Measurements from ENCODE around the gene ZNF92. TPM values are rescaled to one million over a fixed set of nuclear protein-coding genes. Genes with fewer than 3 reads are reported as not detected.
"Not testable (repeated sequence)": the region's sequence is repeated elsewhere in the genome, so short reads cannot be mapped to it uniquely, and the experiment has no call there.

The ZNF92 gene
- total RNA-seq, 1 donor, result 6.9 TPM

- Histone ChIP-seq H3K27me3 (ENCODE audit: insufficient read depth, low read length) (no peaks in the 10 kb centered on the region), H3K9me3 (ENCODE audit: low read depth, low read length) (no peaks in the 10 kb centered on the region), H3K4me3 (ENCODE audit: insufficient read depth, low read length) (no peak overlapping the region), H2AFZ (ENCODE audit: low read length) (no peak overlapping the region), H3K36me3 (ENCODE audit: insufficient read depth, low read length) (no peaks in the 10 kb centered on the region), H3K4me2 (ENCODE audit: insufficient read depth, low read length) (no peak overlapping the region), H3K27ac (ENCODE audit: low read depth, low read length) (no peak overlapping the region), H4K20me1 (ENCODE audit: insufficient read depth, low read length) (no peaks in the 10 kb centered on the region), H3K4me1 (ENCODE audit: insufficient read depth, low read length) (peaks cover 12% of the 10 kb centered on the region), H3K79me2 (ENCODE audit: insufficient read depth, low read length) (no peaks in the 10 kb centered on the region)
- no peak for DNase-seq (ENCODE audit: insufficient read length, low spot score, missing footprints)
- TF ChIP-seq CTCF (IDR thresholded peaks at IDR 0.05; ENCODE audit: extremely low read depth, low read depth, low read length), result no peak
Measured at GRCh38 chr7:65444205-65444842, 70.7 kb downstream of the ZNF92 start.

GRCh38 chr7:65444899-65445823, 71.5 kb downstream of the ZNF92 start:
- no peaks in the 10 kb centered on the region for H3K79me2 ChIP-seq (ENCODE audit: insufficient read depth, low read length)
- no peak overlapping the region for H2AFZ ChIP-seq (ENCODE audit: low read length)
- TF ChIP-seq CTCF (IDR thresholded peaks at IDR 0.05; ENCODE audit: extremely low read depth, low read depth, low read length), result no peak
- H3K27me3 ChIP-seq (ENCODE audit: insufficient read depth, low read length), result no peaks in the 10 kb centered on the region
- no peak overlapping the region for H3K4me3 ChIP-seq (ENCODE audit: insufficient read depth, low read length)
- H3K36me3 ChIP-seq (ENCODE audit: insufficient read depth, low read length), result no peaks in the 10 kb centered on the region
- H3K4me1 ChIP-seq (ENCODE audit: insufficient read depth, low read length), result peaks cover 12% of the 10 kb centered on the region
- H3K9me3 ChIP-seq (ENCODE audit: low read depth, low read length), result no peaks in the 10 kb centered on the region
- no peak overlapping the region for H3K27ac ChIP-seq (ENCODE audit: low read depth, low read length)
- no peak overlapping the region for H3K4me2 ChIP-seq (ENCODE audit: insufficient read depth, low read length)
- DNase-seq (ENCODE audit: insufficient read length, low spot score, missing footprints), result no peak
- no peaks in the 10 kb centered on the region for H4K20me1 ChIP-seq (ENCODE audit: insufficient read depth, low read length)

GRCh38 chr7:65447041-65447440, 73.4 kb downstream of the ZNF92 start:
- not testable (repeated sequence) for H3K9me3 ChIP-seq (ENCODE audit: low read depth, low read length); H3K4me1 ChIP-seq (ENCODE audit: insufficient read depth, low read length); H3K27me3 ChIP-seq (ENCODE audit: insufficient read depth, low read length); H3K4me2 ChIP-seq (ENCODE audit: insufficient read depth, low read length); DNase-seq (ENCODE audit: insufficient read length, low spot score, missing footprints); H2AFZ ChIP-seq (ENCODE audit: low read length); H3K79me2 ChIP-seq (ENCODE audit: insufficient read depth, low read length); H4K20me1 ChIP-seq (ENCODE audit: insufficient read depth, low read length); H3K27ac ChIP-seq (ENCODE audit: low read depth, low read length); H3K4me3 ChIP-seq (ENCODE audit: insufficient read depth, low read length); H3K36me3 ChIP-seq (ENCODE audit: insufficient read depth, low read length)
- peak; percentile 20 for TF ChIP-seq CTCF (IDR thresholded peaks at IDR 0.05; ENCODE audit: extremely low read depth, low read depth, low read length)
